ENCODE measurements around the gene KRTAP9-4.

DNA sequence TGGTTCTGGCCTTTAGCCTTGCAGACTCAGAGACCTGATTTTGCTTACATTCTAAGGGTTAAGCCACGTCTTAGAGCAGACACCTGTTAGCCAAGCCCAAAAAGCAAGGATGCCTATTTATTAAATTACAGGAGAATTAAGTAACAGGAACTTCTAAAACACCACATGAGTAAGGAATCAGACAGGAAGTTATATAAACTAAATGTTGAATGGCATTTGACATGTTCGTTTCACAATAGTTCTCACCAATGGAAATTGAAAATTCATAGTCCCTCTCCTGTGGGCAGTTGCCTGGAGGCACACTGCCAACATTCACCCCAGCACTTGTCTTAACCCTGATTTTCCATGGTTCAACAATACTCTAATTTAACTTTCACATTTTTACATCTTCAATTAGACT is 35.1 kb downstream of the KRTAP9-4 start:
- TF ChIP-seq, protein P1, sequence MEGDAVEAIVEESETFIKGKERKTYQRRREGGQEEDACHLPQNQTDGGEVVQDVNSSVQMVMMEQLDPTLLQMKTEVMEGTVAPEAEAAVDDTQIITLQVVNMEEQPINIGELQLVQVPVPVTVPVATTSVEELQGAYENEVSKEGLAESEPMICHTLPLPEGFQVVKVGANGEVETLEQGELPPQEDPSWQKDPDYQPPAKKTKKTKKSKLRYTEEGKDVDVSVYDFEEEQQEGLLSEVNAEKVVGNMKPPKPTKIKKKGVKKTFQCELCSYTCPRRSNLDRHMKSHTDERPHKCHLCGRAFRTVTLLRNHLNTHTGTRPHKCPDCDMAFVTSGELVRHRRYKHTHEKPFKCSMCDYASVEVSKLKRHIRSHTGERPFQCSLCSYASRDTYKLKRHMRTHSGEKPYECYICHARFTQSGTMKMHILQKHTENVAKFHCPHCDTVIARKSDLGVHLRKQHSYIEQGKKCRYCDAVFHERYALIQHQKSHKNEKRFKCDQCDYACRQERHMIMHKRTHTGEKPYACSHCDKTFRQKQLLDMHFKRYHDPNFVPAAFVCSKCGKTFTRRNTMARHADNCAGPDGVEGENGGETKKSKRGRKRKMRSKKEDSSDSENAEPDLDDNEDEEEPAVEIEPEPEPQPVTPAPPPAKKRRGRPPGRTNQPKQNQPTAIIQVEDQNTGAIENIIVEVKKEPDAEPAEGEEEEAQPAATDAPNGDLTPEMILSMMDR (IDR thresholded peaks at IDR 0.05), result no peak
- no peak for TF ChIP-seq EP300 (IDR thresholded peaks at IDR 0.05)
- TF ChIP-seq POLR2A (IDR thresholded peaks at IDR 0.05), result no peak
